HepG2 (cell line): Measurements from ENCODE around the gene EXTL1. TPM values are rescaled to one million over a fixed set of nuclear protein-coding genes. Genes with fewer than 3 reads are reported as not detected.

Experiments
- REST ChIP-seq, 2 experiments: IDR thresholded peaks; 2 replicates each; pipeline ENCODE4 v1.6.1; 2011 to 2012; ENCODE audit warnings: low read length in 2 of 2, borderline replicate concordance in 1 of 2, low read depth in 1 of 2, mild to moderate bottlenecking in 1 of 2, moderate library complexity in 1 of 2
- SMAD9 ChIP-seq: sonication (generic); formaldehyde crosslinking; IDR thresholded peaks from 2 replicates; pipeline ENCODE4 v1.5.1; 2020; ENCODE audit warnings: mild to moderate bottlenecking, missing genetic modification reagents
- ZFAT ChIP-seq: sonication (generic); formaldehyde crosslinking; conservative IDR thresholded peaks from 2 replicates; pipeline ENCODE4 v1.8.1; 2023; ENCODE audit warnings: missing genetic modification reagents, inconsistent platforms
- ZNF503 ChIP-seq: sonication (generic); formaldehyde crosslinking; IDR thresholded peaks from 2 replicates; pipeline ENCODE4 v1.4.0; 2020; ENCODE audit warnings: missing genetic modification reagents
- polyA plus RNA-seq, 8 experiments: library from polyadenylated mRNA; depleted of rRNA in 3 of 8; stranded (reverse) in 7 of 8; unstranded in 1 of 8; fragments of >200 nt; fragmentation: Illumina TruSeq in 4 of 8; extraction: Trizol in 4 of 8; gene quantifications; 2 replicates each; pipeline versions ENCODE4 v1.2.1 to v1.2.3, GENCODE V29; 2011 to 2016; ENCODE audit warnings: low read depth in 4 of 8, missing spikeins in 1 of 8, mixed read lengths in 1 of 8; ENCODE audit not compliant: insufficient read depth in 1 of 8
- total RNA-seq, 5 experiments: library from RNA; depleted of rRNA; stranded (reverse); fragments of >200 nt; fragmentation: Illumina TruSeq; extraction: Trizol; gene quantifications; 2 replicates each; pipeline ENCODE4 v1.2.3, GENCODE V29; 2016; ENCODE audit warnings: low read depth in 1 of 5

EXTL1 gene
- total and polyA plus RNA-seq, 2 of the 13 experiments (the other 11 are each of a cell fraction or from before 2014, with no cell fraction given): 0.35 to 1.0 TPM

GRCh38 chr1:25997828-25998761 is 23.5 kb upstream of the EXTL1 start, which contains the start of gene PAFAH2 (continued):
- TF ChIP-seq ZFAT (no peak), REST (IDR thresholded peaks at IDR 0.05; ENCODE audit: borderline replicate concordance in 1 of 2, low read depth in 1 of 2, low read length in 2 of 2) (peak in 1 of 2 experiments; percentile 69; a peak in 1 of 4 replicates), SMAD9 (CRISPR knock-in tag) (no peak), ZNF503 (peak; percentile 69)
- TF ChIP-seq, all 625 proteins: peak for 381
